Activated naive CD8-positive, alpha-beta T cell treated with anti-CD3 and anti-CD28 coated beads, Interleukin-2, amount 10 ng/mL, durations not matched to agents 7 days and 5 days (primary cell): ENCODE results near the gene SKIDA1. TPM values are rescaled to one million over a fixed set of nuclear protein-coding genes. Genes with fewer than 3 reads are reported as not detected.

ENCODE experiments used
- ATAC-seq: fragments of 150-1000 bp; cut with Tn5 transposase; one replicate; pipeline ENCODE4 v1.10.0; 2021; ENCODE audit warnings: low read depth, moderate library complexity
- POLR2A ChIA-PET: fragments of 350-600 bp; sonication (Branson Sonifier 250); formaldehyde crosslinking; loops from one replicate; lab custom pipeline; 2021; ENCODE audit warnings: antibody characterized with exemption; lab: Charles Lee
- DNase-seq: peaks from one replicate; pipeline ENCODE4 v3.0.0; 2021
- H3K27ac Mint-ChIP-seq: one replicate; pipeline ENCODE4 v1.8.0; 2022; ENCODE audit warnings: mild to moderate bottlenecking, mixed read lengths
- H3K27me3 Mint-ChIP-seq: one replicate; pipeline ENCODE4 v1.8.0; 2022; ENCODE audit warnings: mild to moderate bottlenecking, moderate library complexity, mixed read lengths
- H3K36me3 Mint-ChIP-seq: one replicate; pipeline ENCODE4 v1.8.0; 2021; ENCODE audit warnings: mild to moderate bottlenecking, mixed read lengths
- H3K4me1 Mint-ChIP-seq: one replicate; pipeline ENCODE4 v1.8.0; 2021; ENCODE audit warnings: mixed read lengths
- H3K4me3 Mint-ChIP-seq: one replicate; pipeline ENCODE4 v1.8.0; 2022; ENCODE audit warnings: mild to moderate bottlenecking, moderate library complexity, mixed read lengths
- H3K9me3 Mint-ChIP-seq: one replicate; pipeline ENCODE4 v1.8.0; 2021; ENCODE audit warnings: mixed read lengths
- total RNA-seq, 2 experiments: library from RNA; stranded (reverse); gene quantifications; one replicate each; pipeline ENCODE4 v1.2.3, GENCODE V29; 2021

The SKIDA1 gene
- total RNA-seq, 2 experiments from 2014 or later, result 0.09 to 0.58 TPM

DNA sequence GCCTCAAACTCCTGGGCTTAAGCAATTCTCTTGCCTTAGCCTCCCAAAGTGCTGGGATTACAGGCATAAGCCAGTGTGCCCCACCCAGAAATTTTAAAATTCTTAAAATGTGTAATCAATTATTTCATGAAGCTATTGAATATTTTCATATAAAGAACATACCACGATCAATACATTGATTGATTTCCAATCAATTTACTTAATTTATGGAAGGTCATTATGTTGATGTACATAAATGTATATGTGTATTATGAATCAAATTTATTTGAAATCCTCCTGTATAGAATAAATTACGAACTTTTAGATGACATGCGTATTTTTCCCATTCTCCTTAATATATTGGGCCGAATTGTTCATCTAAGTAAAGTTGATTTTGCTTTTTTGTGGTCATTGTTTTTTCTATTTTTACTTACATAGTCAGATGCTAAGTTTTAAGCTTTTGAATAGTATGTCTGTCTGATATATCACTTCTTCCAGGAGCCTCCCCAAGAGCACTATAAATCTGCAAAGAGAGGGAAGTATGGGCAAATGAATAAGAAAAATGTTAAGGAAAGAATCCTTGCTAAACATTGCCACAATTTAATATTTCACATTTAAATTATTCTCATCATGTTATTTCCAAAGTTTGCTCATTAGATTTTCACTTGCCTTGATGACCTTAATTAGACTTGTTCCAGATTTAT is 35.3 kb downstream of the SKIDA1 start:
- Mint-ChIP-seq H3K36me3 (peaks cover 2% of the 10 kb centered on the region), H3K4me3 (no peak overlapping the region), H3K27me3 (peaks cover 50% of the 10 kb centered on the region), H3K4me1 (peaks cover 5% of the 10 kb centered on the region), H3K9me3 (no peaks in the 10 kb centered on the region), H3K27ac (no peak overlapping the region)
- POLR2A ChIA-PET, result no interaction called here
- no peak for ATAC-seq
- no peak for DNase-seq

DNA sequence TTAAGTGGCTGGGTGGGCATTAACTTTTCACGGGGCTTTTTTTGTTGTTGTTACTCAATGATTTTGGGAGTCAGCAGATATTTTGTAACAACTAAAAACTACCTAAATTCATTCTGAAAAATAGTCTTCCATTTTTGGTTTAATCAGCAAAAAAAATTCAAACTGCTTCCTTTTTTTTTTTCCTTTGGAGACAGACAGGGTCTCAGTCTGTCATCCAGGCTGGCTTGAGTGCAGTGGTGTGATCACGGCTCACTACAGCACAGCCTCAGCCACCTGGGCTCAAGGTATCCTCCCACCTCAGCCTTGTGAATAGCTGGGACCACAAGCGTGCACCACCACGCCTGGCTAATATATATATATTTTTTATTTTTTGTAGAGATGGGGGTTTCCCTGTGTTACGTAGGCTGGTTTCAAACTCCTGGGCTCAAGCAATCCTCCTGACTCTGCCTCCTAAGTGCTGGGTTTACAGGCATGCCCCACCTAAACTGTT is 36.5 kb downstream of the SKIDA1 start:
- Mint-ChIP-seq H3K4me3 (no peak overlapping the region), H3K4me1 (peaks cover under 1% of the 10 kb centered on the region), H3K27me3 (peaks cover 43% of the 10 kb centered on the region), H3K36me3 (peaks cover 2% of the 10 kb centered on the region), H3K9me3 (no peaks in the 10 kb centered on the region), H3K27ac (no peak overlapping the region)
- no peak for ATAC-seq
- POLR2A ChIA-PET, result no interaction called here
- no peak for DNase-seq

DNA sequence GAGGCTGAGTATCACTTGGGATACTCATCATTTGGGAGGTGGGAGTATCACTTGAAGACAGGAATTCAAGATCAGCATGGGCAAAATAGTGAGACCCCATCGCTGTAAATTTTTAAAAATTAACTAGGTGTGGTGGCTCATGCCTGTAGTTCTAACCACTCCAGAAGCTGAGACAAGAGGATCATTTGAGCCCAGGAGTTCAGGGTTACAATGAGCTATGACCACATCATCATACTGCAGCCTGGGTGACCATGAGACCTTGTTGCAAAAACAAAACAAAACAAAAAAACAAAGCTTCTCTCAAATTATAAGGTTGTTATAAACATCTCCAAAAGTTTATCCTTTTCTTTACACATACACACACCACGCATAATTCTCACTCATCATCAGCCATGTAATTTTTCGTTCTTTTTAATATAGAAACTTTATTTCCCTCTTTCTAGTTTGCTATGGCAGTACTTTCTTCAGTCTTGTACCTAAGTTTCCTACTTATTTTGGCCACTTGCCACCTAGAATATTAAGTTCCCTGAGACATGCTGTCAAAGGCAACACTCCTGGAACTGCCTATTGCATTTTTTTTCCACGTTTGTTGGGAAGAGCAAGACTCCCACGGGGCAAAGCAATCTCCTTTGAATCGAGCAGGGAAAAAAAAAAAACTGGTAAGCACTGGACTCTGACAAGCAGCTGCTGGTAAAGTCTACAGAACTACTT is 37.1 kb downstream of the SKIDA1 start:
- H3K27me3 Mint-ChIP-seq, result peaks cover 37% of the 10 kb centered on the region
- ATAC-seq, result no peak
- POLR2A ChIA-PET, result no interaction called here

DNA sequence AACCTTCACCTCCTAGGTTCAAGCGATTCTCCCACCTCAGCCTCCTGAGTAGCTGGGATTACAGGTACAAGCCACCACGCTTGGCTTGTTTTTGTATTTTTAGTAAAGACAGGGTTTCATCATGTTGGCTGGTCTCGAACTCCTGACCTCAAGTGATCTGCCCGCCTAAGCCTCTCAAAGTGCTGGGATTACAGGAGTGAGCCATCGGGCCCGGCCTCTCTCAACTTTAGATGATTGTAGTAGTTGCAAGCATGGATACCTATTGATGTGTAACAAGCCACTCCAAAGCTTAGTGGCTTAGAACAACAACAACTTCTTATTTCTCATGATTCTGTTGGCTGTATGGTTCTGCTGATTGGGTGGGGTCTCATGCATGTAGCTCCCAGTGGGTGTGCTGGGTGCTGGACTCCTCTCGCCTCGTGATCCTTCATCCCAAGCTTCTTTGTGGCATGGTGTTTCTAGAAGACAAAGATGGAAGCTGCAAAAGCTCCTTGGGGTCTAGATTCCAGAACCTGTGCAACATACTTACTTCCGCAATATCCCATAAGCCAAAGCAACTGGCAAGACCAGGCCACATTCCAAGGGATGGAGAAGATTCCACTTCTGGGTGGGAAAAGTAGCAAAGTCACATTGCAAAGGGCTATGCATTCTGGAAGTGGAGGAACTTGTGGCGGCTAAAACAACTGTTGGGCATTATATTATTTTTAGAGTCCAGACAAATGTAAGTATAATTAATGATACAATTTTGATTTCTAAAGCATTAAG is 37.9 kb downstream of the SKIDA1 start:
- POLR2A ChIA-PET, result no interaction called here
- H3K36me3 Mint-ChIP-seq, result no peaks in the 10 kb centered on the region
- no peaks in the 10 kb centered on the region for H3K4me1 Mint-ChIP-seq
- no peak overlapping the region for H3K4me3 Mint-ChIP-seq
- H3K27ac Mint-ChIP-seq, result no peak overlapping the region
- ATAC-seq (no peak), DNase-seq (no peak)
- peaks cover 29% of the 10 kb centered on the region for H3K27me3 Mint-ChIP-seq
- H3K9me3 Mint-ChIP-seq, result no peaks in the 10 kb centered on the region

More for the DNA sequence above, 37.1 kb downstream of the SKIDA1 start:
- H3K9me3 Mint-ChIP-seq, result no peaks in the 10 kb centered on the region
- no peak overlapping the region for H3K4me3 Mint-ChIP-seq
- H3K4me1 Mint-ChIP-seq, result no peaks in the 10 kb centered on the region
- no peak for DNase-seq
- H3K36me3 Mint-ChIP-seq, result no peaks in the 10 kb centered on the region
- no peak overlapping the region for H3K27ac Mint-ChIP-seq

DNA sequence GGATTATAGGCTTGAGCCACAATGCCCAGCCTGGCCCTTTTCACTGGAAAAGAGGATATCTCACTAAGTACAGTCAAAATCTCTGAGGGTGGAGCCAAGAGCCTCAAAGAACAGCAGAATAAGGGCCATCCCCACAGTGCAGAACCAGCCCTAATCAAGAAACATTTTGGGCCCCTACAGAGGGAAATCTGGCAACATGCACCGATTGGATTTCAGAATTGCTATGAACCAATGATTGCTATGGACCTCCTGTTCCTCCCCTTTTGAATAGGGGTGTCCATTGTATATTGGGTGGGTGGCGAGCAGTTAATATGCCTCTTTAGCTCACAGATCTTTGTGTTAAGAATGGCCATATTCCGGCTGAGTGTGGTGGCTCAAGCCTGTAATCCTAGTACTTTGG is 42.7 kb downstream of the SKIDA1 start:
- Mint-ChIP-seq H3K9me3 (no peaks in the 10 kb centered on the region), H3K4me1 (no peaks in the 10 kb centered on the region), H3K27ac (no peak overlapping the region), H3K27me3 (no peaks in the 10 kb centered on the region), H3K36me3 (no peaks in the 10 kb centered on the region), H3K4me3 (no peak overlapping the region)
- DNase-seq, result no peak
- POLR2A ChIA-PET, result no interaction called here
- ATAC-seq, result no peak

DNA sequence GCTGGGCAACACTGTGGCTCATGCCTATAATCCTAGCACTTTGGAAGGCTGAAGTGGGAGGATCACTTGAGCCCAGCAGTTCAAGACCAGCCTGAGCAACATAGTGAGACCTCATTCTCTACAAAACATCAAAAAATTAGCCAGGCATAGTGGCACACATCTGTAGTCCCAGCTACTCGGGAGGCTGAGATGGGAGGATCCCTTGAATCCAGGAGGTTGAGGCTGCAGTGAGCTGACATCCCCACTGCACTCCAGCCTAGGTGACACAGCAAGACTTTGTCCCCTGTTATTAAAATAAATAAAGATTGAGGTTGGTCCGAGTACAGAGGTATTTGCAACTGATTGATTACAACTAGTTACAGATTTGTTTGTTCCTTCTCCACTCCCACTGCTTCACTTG is 44.1 kb downstream of the SKIDA1 start:
- Mint-ChIP-seq H3K27me3 (no peaks in the 10 kb centered on the region), H3K4me1 (no peaks in the 10 kb centered on the region), H3K27ac (no peak overlapping the region), H3K9me3 (no peaks in the 10 kb centered on the region), H3K4me3 (no peak overlapping the region), H3K36me3 (no peaks in the 10 kb centered on the region)
- ATAC-seq (no peak), DNase-seq (no peak)
- POLR2A ChIA-PET, result no interaction called here

DNA sequence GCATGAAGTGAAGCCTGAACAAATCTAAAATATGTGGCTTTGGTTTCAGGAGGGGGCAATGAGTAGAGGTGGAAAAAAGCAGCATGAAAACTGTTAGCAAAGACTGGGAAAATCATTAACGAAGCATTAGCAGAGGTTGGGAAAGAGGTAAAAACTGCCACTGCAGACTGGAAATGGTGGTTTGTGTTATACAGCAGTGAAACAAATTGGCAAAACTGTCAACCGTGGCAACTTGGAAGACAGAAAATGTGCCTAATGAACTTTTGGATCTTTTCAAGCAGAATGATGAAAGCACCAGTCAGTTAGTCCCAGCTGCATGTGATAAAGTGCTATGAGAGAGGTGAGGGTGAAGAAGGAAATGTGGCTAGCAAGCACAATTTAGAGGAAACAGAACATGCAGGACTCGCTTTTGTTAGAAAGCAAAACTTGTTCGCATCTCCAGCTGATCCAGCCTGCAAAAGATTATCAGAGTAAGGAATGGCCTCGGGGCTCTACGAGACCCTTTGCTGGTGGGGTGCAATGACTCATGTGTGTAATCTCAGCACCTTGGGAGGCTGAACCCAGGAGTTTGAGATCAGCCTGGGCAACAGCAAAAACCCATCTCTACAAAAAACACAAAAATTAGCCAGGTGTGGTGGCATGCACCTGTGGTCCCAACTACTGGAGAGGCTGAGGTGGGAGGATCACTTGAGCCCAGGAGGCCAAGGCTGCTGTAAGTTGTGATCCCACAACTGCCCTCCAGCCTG is 45.7 kb downstream of the SKIDA1 start:
- Mint-ChIP-seq H3K4me1 (no peaks in the 10 kb centered on the region), H3K36me3 (no peaks in the 10 kb centered on the region), H3K27me3 (no peaks in the 10 kb centered on the region), H3K27ac (no peak overlapping the region), H3K9me3 (no peaks in the 10 kb centered on the region), H3K4me3 (no peak overlapping the region)
- ATAC-seq, result no peak
- no peak for DNase-seq
- POLR2A ChIA-PET, result no interaction called here

DNA sequence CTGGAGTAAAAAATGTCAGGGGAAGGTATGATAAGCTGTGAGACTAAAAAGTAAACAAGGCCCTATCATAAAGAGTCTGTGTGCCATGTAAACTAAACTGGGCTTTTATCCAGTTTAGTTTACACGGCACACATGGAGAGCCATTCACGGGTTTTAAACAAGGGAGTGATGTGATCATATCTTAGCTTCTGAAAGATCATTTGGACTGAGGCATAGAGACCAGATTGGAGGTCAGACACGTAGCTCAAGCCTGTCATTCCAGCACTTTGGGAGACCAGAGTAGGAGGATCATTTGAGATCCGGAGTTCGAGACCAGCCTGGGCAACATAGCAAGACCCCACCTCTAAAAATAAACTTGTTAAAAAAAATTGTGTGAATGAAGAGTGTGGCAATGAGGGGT is 50.1 kb downstream of the SKIDA1 start:
- H3K27me3 Mint-ChIP-seq, result no peaks in the 10 kb centered on the region
- H3K27ac Mint-ChIP-seq, result no peak overlapping the region
- no peaks in the 10 kb centered on the region for H3K36me3 Mint-ChIP-seq
- no peaks in the 10 kb centered on the region for H3K4me1 Mint-ChIP-seq
- POLR2A ChIA-PET, result no interaction called here
- no peak for DNase-seq
- H3K4me3 Mint-ChIP-seq, result no peak overlapping the region
- no peak for ATAC-seq
- no peaks in the 10 kb centered on the region for H3K9me3 Mint-ChIP-seq

DNA sequence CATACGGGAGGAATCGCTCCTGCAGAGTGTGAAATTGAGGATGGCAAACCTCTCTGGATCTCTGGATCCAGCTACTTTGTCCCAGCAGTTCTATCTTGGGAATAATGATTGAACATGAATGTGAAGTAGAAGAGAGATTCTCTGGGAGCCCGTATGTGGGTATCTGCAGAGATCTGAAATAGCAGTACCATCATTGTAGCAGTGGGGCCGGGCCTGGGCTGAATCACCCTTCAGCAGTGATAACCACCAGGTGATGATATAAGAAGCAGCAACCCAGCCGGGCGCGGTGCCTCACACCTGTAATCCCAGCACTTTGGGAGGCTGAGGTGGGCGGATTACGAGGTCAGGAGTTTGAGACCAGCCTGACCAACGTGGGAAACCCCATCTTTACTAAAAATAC is 51.9 kb downstream of the SKIDA1 start:
- Mint-ChIP-seq H3K4me3 (no peak overlapping the region), H3K4me1 (no peaks in the 10 kb centered on the region), H3K27me3 (no peaks in the 10 kb centered on the region), H3K36me3 (no peaks in the 10 kb centered on the region), H3K27ac (no peak overlapping the region), H3K9me3 (no peaks in the 10 kb centered on the region)
- DNase-seq (no peak), ATAC-seq (no peak)
- POLR2A ChIA-PET, result no interaction called here

DNA sequence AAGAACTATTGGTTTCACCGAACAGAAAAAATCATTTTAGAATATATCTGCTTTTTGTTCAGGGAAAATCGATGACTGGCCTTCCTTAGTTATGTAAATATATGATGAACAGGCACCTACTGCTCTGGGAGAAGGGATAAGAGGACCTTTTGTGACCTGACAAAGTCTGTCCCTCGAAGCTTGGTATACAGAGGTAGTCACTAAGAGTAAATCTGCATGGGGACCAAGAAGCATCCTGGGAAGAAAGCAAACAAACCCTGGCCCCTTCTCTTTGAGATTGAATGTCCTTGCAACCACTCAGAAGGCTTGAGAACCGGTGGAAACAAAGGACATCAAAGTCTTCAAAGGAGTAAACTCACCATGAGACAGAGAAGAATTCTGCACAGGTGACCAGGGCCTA is 52.3 kb downstream of the SKIDA1 start:
- H3K27ac Mint-ChIP-seq, result no peak overlapping the region
- no peaks in the 10 kb centered on the region for H3K27me3 Mint-ChIP-seq
- ATAC-seq (no peak), DNase-seq (no peak)
- no peaks in the 10 kb centered on the region for H3K9me3 Mint-ChIP-seq
- H3K4me3 Mint-ChIP-seq, result no peak overlapping the region
- POLR2A ChIA-PET, result no interaction called here
- no peaks in the 10 kb centered on the region for H3K4me1 Mint-ChIP-seq
- no peaks in the 10 kb centered on the region for H3K36me3 Mint-ChIP-seq

DNA sequence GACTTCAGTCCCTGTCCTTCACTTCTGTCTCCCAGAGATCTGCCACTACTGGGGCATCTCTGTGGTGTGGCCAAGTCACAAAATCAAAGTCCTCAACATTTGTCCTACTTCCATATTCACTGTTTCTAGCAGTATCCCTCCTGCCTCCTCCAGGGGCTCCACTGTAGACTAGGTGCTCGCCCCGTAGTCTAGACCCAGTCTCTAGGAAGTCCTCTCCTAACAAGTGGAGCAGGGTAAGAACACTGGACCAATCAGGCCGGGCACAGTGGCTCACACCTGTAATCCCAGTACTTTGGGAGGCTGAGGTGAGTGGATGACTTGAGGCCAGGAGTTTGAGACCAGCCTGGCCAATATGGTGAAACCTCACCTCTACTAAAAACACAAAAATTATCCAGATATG is 57.4 kb downstream of the SKIDA1 start:
- H3K4me3 Mint-ChIP-seq, result no peak overlapping the region
- H3K27ac Mint-ChIP-seq, result no peak overlapping the region
- POLR2A ChIA-PET, result no interaction called here
- H3K4me1 Mint-ChIP-seq, result no peaks in the 10 kb centered on the region
- ATAC-seq (no peak), DNase-seq (no peak)
- no peaks in the 10 kb centered on the region for H3K9me3 Mint-ChIP-seq
- H3K36me3 Mint-ChIP-seq, result no peaks in the 10 kb centered on the region
- peaks cover 2% of the 10 kb centered on the region for H3K27me3 Mint-ChIP-seq

DNA sequence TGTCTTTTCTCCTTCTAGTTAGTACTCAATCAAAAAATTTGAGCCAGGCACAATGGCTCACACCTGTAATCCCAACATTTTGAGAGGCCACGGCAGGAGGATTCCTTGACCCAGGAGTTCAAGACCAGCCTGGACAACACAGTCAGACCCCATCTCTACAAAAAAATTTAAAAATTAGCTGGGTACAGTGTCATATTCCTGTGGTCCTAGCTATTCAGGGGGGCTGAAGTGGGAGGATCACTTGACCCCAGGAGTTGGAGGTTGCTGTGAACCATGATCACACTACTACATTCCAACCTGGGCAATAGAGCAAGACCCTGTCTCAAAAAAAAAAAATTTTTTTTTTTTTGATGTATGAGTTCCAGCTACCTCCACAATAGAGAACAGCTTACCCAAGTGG is 57.8 kb downstream of the SKIDA1 start:
- Mint-ChIP-seq H3K9me3 (no peaks in the 10 kb centered on the region), H3K4me3 (no peak overlapping the region), H3K27me3 (peaks cover 3% of the 10 kb centered on the region), H3K4me1 (no peaks in the 10 kb centered on the region), H3K27ac (no peak overlapping the region), H3K36me3 (no peaks in the 10 kb centered on the region)
- POLR2A ChIA-PET, result no interaction called here
- ATAC-seq (no peak), DNase-seq (no peak)

DNA sequence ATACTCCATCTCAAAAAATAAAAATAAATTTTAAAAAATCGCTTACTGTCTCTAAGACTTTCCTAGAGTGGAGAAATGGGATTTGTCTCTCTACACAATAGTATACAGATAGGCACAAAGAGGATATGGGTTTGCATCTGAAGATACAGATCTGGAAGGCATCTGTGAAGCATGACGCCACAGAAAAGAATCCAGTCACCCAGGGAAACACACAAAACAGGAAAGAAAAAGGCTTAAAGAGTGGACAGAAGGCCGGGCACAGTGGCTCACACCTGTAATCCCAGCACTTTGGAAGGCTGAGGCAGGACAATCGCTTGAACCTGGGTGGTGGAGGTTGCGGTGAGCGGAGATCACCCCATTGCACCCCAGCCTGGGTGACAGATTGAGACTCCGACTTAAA is 61.3 kb downstream of the SKIDA1 start:
- Mint-ChIP-seq H3K4me3 (no peak overlapping the region), H3K9me3 (peaks cover 2% of the 10 kb centered on the region), H3K4me1 (no peaks in the 10 kb centered on the region), H3K27me3 (peaks cover 3% of the 10 kb centered on the region), H3K36me3 (no peaks in the 10 kb centered on the region), H3K27ac (no peak overlapping the region)
- DNase-seq (no peak), ATAC-seq (no peak)
- POLR2A ChIA-PET, result no interaction called here
